Left renal pelvis (tissue), 4 donors: ENCODE data around the gene NXN. TPM values are rescaled to one million over a fixed set of nuclear protein-coding genes. Genes with fewer than 3 reads are reported as not detected.
"Not testable (repeated sequence)": the region's sequence is repeated elsewhere in the genome, so short reads cannot be mapped to it uniquely, and the experiment has no call there.

ENCODE experiments used
- DNase-seq, 4 donors: peaks; one replicate each; pipeline ENCODE4 v3.0.0-alpha.2; 2013; ENCODE audit warnings: low read depth in 4 of 4, low spot score in 3 of 4
- polyA plus RNA-seq, 4 donors: library from polyadenylated mRNA; unstranded; fragments of 120-200 nt; gene quantifications; one replicate each; pipeline ENCODE4 v1.2.1, GENCODE V29; 2013; ENCODE audit not compliant: insufficient read length in 4 of 4

NXN gene
- polyA plus RNA-seq, 4 donors: 18.1 to 38.8 (median 35.3) TPM

DNA sequence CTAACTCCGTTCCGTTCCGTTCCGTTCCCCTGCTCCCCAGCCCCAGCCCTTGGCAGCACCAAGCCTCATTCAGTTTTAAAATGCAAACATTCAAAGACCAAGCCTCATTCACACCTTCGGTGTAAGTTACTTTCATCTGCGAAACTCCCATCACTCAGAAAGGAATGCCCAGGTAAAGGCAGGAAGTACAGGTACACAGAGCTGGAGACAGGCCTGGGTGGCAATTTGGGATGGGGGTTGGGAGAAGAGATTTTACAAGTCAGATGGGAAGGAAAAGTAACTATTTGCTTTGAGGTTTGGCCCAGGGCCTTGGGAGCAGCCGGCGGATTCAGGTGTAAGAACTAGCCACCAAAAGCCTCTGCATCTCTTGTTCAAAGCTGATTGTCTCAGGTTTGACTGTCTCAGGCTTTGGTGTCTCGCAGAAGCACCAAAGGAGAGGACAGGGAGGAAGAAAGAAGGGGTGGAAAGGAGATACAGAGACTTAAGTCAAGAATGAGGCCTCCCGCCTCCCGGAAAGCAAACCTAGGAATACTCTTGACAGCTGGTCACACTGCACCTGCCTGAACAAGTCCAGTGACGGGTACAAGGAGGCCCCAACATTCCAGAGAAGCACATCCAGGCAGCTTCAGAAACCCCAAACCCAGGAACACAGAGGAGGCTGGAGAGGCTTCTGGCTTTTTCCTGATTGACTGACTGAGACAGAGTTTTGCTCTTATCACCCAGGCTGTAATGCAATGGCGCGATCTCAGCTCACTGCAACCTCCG, 54.7 kb downstream of the NXN start:
- DNase-seq: no peak

DNA sequence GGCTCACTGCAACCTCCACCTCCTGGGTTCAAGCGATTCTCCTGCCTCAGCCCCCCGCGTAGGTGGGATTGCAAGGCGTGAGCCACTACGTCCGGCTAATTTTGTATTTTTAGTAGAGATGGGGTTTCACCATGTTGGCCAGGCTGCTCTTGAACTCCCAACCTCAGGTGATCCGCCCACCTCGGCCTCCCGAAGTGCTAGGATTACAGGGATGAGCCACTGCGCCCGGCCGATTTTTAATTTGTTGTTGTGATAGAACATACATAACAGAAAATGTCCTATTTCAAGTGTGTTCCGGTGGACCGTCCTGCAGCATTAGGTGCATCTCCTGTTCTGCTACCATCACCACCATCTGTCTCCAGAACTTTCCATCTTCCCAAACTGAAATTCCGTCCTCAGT, 55.3 kb downstream of the NXN start:
- DNase-seq: not testable (repeated sequence)

DNA sequence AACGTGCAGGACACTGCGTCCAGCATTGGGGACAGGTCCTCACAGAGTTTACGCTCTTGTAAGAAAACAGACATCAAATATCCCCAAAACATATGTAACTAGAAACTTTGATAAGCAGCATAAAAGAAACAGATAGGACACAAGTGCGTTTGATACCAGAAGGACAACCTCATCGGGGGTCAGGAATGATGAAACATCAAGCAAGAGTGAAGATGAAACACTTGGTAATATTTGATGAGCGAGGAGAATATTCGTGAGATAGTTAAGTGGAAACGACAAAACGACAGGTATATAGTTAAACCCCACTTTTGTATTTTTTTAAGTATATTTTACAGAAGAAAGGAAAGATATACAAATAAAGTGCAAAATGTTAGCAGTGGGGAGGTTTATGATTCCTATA, 55.9 kb downstream of the NXN start:
- no peak for DNase-seq

DNA sequence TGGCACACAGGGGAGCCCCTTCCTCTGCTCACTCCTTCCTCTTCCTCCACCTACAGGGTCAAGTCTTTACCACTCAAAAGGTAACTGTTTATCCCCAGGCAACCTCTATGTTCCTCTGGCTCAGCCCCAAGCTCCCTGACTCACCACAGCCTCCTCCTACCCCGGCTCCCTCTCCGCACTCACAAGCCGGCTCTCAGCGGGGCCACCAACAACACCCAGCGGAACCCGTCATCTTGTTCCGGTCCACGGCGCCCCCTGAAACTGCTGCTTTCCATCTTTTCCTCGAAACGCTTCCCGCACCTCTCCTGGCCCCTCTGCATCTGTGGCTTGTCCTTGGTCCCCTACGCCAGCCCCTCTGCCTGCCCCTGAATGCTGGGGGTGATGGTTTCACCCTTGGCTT, 58.4 kb downstream of the NXN start:
- DNase-seq: no peak

DNA sequence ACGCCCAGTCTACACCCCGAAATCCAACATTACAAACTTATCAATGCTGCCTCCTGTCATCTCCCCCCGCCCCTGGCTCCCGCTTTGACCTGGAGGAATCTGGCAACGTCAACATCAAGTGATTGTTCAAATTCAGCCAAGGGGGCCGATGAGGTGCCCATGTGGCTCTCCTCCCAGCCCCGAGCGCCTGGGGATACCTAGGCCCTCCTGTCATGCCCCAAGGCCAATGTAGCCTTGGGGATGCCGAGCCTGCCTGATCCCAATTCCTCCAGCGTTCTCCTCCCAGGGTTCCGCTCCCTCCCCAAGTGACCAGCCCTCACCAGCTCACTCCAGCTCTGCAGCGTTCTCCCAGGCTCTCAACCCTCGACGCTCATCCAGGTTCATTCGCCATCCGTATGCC, 59.4 kb downstream of the NXN start:
- DNase-seq: no peak

DNA sequence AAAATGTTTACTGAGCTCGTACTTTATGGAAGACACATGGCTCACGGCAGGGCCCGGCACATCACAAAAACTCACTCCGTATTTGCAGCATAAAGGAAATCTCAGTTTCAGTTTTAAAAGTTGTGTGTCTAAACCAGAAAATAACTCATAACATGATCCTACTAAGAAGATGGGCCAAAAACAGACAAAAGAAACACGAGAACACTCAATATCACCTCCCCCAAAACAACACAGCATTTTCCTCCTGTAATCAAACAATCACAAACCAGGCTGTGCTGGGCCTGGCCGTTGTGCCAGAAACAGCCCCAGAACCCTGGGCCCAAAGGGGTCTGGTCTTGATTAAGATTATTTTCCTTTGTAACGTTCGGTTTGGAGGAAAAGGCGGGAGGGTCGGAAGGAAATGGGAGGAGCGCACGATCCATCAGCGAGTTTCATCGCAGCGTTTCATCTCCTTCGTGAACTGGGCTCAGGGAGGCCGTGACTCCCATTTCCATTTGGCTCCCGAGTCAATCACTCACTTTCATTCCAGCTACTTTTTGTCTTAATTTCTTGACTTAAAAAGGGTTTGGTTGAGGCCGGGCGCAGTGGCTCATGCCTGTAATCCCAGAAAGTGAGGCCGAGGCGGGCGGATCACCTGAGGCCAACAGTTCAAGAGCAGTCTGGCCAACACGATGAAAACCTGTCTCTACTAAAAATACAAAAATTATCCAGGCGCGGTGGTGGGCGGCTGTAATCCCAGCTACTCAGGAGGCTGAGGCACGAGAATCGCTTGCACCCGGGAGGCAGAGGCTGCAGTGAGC, 61.4 kb downstream of the NXN start:
- no peak for DNase-seq

DNA sequence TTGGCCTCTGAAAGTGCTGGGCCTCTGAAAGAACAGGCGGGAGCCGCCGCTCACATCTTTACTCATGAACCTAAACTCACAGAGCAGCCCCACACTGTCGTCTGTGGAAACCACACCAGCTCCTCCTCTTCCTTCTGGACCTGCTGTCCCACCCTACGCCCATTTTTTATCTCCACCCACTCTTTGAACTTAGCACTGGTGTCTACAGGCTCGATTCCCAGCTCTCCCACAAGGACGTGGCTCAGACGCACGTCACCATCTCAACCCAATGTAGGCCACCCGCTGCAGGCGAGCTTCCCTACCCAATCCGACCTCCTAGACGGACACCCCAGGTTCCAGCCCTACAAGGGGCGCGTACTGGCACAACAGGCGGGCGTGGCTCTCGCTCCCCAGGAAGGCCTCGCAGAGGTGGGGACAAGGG, 62.2 kb downstream of the NXN start:
- DNase-seq: no peak

DNA sequence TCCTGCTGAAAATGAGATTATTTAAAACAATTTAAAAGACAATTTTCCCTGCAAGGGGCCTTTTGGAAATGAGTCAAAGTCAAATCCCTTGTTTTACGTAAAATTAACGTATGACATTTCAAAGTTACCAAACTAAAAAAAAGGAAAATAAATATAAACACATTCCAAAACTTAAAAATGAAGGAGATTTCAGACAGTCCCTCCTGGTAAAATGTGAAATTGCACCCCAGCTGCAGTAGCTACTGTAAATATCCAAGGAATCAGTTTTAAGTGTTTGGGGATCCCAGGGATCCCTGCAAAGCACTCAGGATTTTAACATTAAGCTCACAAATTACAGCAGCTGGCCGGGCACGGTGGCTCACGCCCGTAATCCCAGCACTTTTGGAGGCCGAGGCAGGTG, 63.3 kb downstream of the NXN start:
- no peak for DNase-seq

DNA sequence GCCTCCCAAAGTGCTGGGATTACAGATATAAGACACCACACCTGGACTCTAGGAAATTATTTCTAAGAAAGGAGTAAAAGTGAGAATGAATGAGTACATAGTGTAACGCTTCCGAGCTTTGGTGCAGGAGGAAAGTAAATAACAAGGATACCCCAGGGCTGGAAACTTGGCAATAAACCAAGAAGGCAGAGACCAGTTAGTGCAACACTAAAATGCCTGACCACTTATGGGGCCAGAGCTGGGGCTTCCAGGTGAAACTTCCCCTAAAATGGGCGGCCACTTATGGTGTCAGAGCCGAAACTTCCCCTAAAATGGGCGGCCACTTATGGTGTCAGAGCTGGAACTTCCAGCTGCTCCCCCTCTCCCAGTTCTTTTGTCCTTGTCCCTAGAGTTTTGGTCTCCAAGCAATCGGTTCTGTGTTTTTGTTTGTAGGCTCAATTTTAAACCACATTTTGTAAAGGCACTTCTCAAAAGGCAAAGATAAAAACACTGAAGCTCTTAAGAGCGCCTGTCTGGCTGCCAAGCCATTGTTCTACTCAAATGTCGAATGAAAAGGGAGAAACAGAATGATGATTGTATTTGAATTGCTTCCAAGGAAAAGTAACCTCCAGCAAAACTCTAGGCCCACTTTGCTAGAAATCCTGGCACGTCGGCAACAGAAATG, 63.9 kb downstream of the NXN start:
- DNase-seq: no peak

DNA sequence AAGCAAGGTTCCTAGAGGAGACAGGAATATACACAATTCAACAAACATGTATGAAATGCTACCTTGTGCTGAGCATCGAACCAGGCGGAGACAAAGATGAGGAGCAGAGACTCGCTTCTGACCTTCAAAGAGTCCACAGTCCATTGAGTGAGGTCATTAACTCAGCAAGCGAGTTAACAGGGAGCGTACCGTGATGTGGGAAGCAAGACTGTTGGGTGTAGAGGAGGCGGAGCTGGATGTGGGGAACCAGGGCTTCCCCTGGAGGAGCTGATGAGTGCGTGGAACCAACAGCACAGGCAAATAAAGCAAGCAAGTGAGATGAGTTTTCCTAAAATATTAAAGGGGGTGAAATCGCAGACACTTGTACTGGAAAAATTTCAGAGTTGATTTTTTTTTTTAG, 65.0 kb downstream of the NXN start:
- no peak for DNase-seq

DNA sequence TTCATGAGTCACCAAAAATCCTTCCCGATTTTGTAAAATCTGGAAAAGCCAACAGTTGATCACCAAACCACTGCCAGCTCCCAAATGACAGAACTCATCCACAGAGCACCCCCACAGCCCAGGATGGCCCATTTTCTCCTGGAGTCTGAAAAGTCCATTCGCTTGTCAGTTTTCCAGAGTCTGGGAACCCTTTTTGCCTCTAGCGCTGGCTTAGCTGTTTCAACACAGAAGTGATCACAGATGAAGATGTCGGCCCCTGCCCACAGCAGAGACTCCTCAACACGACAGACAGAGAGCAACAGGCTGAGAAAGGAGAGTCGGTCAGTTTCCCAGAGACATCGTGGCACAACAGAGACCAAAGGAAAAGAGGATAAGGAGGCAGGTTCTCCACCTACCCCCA, 66.4 kb downstream of the NXN start:
- no peak for DNase-seq

DNA sequence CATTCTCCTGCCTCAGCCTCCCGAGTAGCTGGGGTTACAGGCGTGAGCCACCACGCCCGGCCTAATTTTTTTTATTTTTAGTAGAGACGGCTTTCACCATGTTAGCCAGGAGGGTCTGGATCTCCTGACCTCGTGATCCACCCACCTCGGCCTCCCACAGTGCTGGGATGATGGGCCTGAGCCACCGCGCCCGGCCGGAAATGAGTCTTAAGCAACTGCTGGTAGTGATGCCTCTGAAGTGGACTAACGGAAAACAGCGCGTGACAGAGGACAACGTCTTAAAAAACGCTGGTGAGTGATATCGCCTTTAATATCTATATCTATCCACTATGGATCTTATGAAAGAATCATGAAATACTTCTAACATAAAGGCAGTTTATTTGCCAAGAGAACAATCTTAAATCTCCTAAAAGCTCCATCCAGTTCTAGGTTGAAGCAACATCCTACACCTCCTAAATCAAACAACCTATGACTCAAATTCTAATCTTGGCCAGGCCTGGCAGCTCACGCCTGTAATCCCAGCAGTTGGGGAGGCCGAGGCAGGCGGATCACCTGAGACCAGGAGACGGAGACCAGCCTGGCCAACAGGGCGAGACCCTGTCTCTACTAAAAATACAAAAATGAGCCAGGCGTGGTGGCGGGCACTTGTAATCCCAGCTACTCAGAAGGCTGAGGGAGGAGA, 69.8 kb downstream of the NXN start:
- no peak for DNase-seq

DNA sequence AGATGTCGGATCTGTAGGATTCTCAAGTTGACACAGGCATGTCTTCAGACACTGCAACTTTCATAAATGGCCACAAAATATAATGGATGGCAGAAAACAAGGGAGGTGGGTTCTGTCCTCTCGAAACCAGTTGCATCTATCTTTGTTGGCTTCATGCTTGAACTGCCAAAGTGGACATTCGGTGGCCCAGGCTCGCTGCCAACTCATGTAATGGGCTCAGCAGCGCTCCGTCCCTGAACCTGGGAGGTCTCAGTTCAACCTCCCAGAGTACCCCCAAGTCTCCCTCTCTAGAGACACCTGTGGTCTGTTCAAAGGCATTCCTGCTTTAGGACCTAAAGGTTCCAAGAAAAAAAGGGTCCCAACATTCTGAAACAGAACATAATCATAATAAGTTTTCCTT, 71.9 kb downstream of the NXN start:
- no peak for DNase-seq

DNA sequence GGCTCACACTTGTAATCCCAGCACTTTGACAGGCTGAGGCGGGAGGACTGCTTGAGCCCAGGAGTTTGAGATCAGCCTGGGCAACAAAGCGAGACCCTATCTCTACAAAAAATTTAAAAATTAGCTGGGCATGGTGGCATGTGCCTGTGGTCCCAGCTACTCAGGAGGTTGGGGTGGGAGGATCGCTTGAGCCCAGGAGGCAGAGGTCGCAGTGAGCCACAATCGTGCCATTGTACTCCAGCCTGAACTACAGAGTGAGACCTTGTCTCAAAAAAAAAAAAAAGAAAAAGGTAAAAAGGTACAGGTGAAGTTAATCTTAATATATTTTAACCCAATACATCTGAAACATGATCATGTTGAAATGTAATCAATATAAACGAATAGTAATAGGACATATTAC, 73.9 kb downstream of the NXN start:
- DNase-seq: not testable (repeated sequence)

DNA sequence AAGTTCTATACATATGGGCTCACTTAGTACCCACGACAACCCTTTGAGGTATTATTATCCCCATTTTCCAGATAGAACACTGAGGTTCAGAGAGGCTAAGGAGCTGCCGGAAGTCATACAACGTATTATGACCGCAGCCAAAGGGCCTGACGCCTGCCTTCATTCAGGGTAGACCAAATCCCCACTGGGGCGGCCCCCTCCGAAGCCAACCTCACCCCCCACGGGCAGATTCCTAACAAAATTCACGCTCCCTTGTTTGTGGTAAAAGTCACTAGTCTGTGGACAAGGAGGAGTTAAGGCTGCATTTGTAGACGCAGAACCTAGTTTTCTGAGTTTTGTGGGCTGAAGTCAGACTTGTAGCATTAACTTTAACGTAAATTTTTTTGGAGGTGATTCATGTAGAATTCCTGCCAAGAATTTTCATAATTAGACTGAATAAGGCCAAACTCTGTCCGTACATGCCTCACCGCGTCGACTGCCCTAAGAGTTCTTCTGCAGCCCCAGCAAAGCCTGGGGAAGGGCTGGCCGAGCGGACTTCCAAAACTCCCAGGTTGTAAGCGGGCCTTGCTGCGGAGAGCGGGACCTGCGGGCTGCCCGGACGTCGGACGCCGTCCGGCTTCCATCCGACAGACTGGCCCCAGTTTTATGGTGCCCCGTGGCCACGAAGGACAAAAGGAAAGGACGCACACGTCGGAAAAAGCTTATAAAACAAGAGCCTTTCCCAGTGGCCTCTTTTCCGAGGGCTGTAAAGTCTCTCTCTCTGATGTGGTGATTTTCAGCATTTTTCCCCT, 75.7 kb downstream of the NXN start:
- no peak for DNase-seq

DNA sequence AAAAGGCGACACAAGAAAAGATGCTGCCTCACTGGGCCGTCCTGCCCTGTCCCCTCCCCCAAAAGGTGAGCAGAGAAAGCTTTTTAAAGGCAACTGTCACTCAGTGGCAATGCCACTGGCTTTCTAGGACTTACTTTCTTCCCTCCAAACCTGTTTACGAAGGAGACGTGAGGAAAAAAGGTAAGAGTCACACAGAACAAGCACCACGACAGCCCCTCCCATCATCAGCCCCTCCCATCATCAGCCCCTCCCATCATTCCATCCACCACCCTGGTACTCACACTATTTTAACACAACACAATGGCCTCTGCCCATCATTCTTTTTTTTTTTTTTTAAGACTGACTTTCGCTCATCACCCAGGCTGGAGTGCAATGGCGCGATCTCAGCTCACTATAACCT, 77.1 kb downstream of the NXN start:
- DNase-seq: no peak

DNA sequence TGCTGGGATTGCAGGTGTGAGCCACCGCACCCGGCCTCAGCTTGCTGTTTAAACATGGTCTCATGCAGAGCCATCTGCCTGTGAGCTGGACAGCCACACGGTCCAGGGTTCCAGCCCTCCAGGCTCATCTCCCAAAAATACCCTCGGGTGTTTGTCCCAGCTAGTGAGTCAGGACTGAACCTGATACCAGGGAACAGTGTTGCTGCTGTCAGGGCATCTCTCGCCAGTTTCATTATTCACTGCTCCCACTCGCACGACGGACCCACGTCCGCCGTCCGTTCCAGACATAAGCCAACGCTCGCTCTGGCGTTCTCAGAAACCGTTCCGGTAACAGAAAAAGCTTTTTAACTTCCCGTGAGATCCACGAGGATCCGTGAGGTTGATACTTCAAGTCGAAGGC, 77.6 kb downstream of the NXN start:
- no peak for DNase-seq

DNA sequence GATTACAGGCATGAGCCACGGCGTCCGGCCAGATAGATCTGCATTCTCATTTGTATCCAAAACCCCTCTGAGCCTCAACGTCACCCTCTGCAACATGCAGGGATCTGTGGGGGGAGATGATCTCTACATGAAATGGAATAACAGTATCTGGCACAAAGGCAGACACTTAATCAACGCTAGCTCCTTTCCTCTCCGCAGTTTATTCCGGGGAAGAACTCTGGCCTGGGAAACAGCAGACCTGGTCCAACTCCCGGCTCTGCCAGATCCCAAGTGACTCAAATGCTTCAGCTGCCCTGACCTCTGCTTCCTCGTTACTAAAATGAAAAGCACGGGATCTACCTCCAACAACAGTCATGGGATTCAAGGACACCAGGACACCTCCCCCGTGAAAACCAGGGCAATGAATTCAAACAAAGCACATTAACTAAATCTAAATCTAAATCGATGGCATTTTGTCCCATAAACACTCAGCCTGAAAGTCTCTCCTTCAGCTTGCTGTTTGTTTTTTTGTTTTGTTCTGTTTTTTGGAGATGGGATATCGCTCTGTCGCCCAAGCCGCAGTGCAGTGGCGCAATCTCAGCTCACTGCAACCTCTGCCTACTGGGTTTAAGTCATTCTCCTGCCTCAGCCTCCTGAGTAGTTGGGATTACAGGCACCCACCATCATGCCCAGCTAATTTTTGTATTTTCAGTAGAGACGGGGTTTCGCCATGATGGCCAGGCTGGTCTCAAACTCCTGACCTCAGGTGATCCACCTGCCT, 78.2 kb downstream of the NXN start:
- DNase-seq: no peak

DNA sequence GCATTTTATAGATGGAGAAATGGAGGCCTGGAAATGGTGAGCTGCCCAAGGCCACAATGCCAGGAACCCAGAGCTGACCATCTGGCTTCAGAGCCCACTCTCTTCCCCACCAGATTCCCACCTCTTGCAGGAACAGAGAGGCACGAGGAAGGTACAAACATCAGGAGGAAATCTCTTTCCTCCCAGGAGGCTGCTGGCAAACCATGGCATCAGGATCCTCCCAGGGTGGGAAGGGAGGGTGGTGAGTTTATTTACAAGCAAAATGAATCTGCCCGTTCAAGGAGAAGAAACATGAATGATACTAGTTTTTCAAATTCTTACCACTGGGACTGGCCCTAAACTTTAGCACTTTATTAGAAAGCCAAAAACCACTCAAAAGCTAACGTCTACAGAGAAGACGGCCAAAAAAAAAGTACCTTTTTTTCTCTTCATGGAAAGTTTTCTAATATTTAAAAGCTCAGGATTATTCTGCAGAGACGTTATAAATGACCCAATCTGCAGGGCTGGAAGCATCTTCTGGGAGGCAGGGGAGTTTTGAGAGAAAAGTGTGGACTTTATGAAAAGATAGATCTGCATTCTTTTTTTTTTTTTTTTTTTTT, 79.1 kb downstream of the NXN start:
- DNase-seq: no peak
